NCI-H2107 treated with DMSO at 0.1 percent for 48 hours (cell line): Measurements from ENCODE around the gene NPHS2.

Experiments used
- DNase-seq: peaks from one replicate; lab custom pipeline; 2025; ENCODE audit not compliant: unreplicated experiment; lab: John Stamatoyannopoulos, UW

The NPHS2 gene

GRCh38 chr1:179575497-179576314 is at the start of gene NPHS2:
Gene NPHS2, minus strand, starts transcription at chr1:179575948. Its CDS starts 84 bp downstream, at chr1:179575864.
- no peak for DNase-seq

- no peak for DNase-seq
Observed at GRCh38 chr1:179612361-179612760, 36.6 kb upstream of the NPHS2 start.

- no peak for DNase-seq
Observed at GRCh38 chr1:179601093-179601492, 25.3 kb upstream of the NPHS2 start.

GRCh38 chr1:179599623-179600249 is 24.0 kb upstream of the NPHS2 start:
- DNase-seq = no peak

GRCh38 chr1:179598631-179599030 is 22.9 kb upstream of the NPHS2 start:
- no peak for DNase-seq

GRCh38 chr1:179591592-179592580 is 16.1 kb upstream of the NPHS2 start, which contains the start of gene TDRD5:
Gene TDRD5, plus strand, starts transcription at chr1:179591832. Its CDS starts 784 bp downstream, at chr1:179592616.
- DNase-seq = no peak

- no peak for DNase-seq
Observed at GRCh38 chr1:179591253-179591591, 15.5 kb upstream of the NPHS2 start.

GRCh38 chr1:179590671-179591070 is 14.9 kb upstream of the NPHS2 start:
- no peak for DNase-seq

GRCh38 chr1:179589509-179589908 is 13.8 kb upstream of the NPHS2 start:
- no peak for DNase-seq

GRCh38 chr1:179588425-179589024 is 12.8 kb upstream of the NPHS2 start:
- DNase-seq = no peak

GRCh38 chr1:179587336-179587735 is 11.6 kb upstream of the NPHS2 start:
- DNase-seq = no peak

GRCh38 chr1:179586107-179586823 is 10.5 kb upstream of the NPHS2 start:
- DNase-seq = peak; percentile 19

GRCh38 chr1:179583771-179584320 is 8.1 kb upstream of the NPHS2 start:
- no peak for DNase-seq

- no peak for DNase-seq
Observed at GRCh38 chr1:179576509-179576908, 761 bp upstream of the NPHS2 start.

- DNase-seq = no peak
Observed at GRCh38 chr1:179558078-179558477, 17.7 kb downstream of the NPHS2 start.

- no peak for DNase-seq
Observed at GRCh38 chr1:179554427-179554826, 21.3 kb downstream of the NPHS2 start.

- DNase-seq = no peak
Observed at GRCh38 chr1:179550746-179551682, 24.7 kb downstream of the NPHS2 start.

- no peak for DNase-seq
Observed at GRCh38 chr1:179549368-179549700, 26.4 kb downstream of the NPHS2 start.
